Measurements from ENCODE around the gene COBL. TPM values are rescaled to one million over a fixed set of nuclear protein-coding genes. Genes with fewer than 3 reads are reported as not detected.

The COBL gene
- total RNA-seq, 1 experiment from 2014 or later, result 52.3 TPM

- Histone ChIP-seq H3K27ac (ENCODE audit: insufficient read length, low read depth, low read length) (no peak overlapping the region), H4K91ac (ENCODE audit: insufficient read length, low read depth, low read length) (no peak overlapping the region), H2AK5ac (ENCODE audit: insufficient read length, low read length) (no peak overlapping the region), H3K23ac (ENCODE audit: insufficient read length, low read depth, low read length) (no peak overlapping the region), H4K8ac (replicated peaks; ENCODE audit: insufficient read length, low read depth, low read length) (no peak overlapping the region), H3K9me3 (ENCODE audit: control insufficient read depth, low read depth, low read length) (no peaks in the 10 kb centered on the region), H3K27me3 (ENCODE audit: insufficient read depth, low read length) (no peaks in the 10 kb centered on the region), H3K23me2 (ENCODE audit: insufficient read length, low read depth, low read length, poor library complexity, severe bottlenecking) (no peaks in the 10 kb centered on the region), H3K14ac (ENCODE audit: insufficient read depth, low read length) (peak overlapping the region; percentile 74; the same call in 1 of the 2 replicates), H3K79me2 (ENCODE audit: insufficient read depth, low read length) (no peaks in the 10 kb centered on the region), H3K4me2 (ENCODE audit: insufficient read depth, insufficient read length, low read length) (no peak overlapping the region), H3K18ac (ENCODE audit: insufficient read length, low read depth, low read length) (no peak overlapping the region), H3K4ac (ENCODE audit: low read depth, low read length) (no peak overlapping the region), H2BK15ac (ENCODE audit: low read depth, low read length) (no peak overlapping the region), H3K79me1 (ENCODE audit: insufficient read depth, low read depth, low read length, poor library complexity, severe bottlenecking) (no peaks in the 10 kb centered on the region), H3K56ac (ENCODE audit: insufficient read length, low read depth, low read length) (no peak overlapping the region), H3K4me1 (ENCODE audit: insufficient read depth, low read length) (no peaks in the 10 kb centered on the region; the same call in 1 of the 2 replicates), H2BK12ac (ENCODE audit: insufficient read length, low read depth, low read length) (no peak overlapping the region), H2AFZ (ENCODE audit: low read length) (no peak overlapping the region), H3T11ph (ENCODE audit: low read length) (no peak overlapping the region), H2BK20ac (ENCODE audit: low read depth, low read length, poor library complexity, severe bottlenecking) (no peak overlapping the region), H4K5ac (ENCODE audit: insufficient read length, low read depth, low read length) (no peak overlapping the region), H2BK120ac (ENCODE audit: low read depth, low read length, poor library complexity, severe bottlenecking) (no peak overlapping the region), H2BK5ac (ENCODE audit: insufficient read length, low read length) (no peak overlapping the region), H3K9ac (ENCODE audit: extremely low read depth, insufficient read length, low read length) (no peak overlapping the region), H4K20me1 (ENCODE audit: control insufficient read depth, insufficient read depth, insufficient read length) (no peaks in the 10 kb centered on the region)
- H3K9me3 Mint-ChIP-seq, result peaks cover 10 to 17% of the 10 kb centered on the region in 2 experiments
- no peak for TF ChIP-seq CTCF (conservative IDR thresholded peaks at IDR 0.05)
- DNase-seq, result no peak
- no CpG with 5 or more reads among the region's 6 CpGs for WGBS (ENCODE audit: extremely low coverage, insufficient read length, low lambda C conversion rate)
- peaks cover 11 to 20% (median 17%) of the 10 kb centered on the region in 3 experiments for H3K36me3 Mint-ChIP-seq (ENCODE audit: insufficient read depth in 1 of 3, low read depth in 3 of 3)
- H3K4me3 Mint-ChIP-seq, result no peak overlapping the region
- H3K27ac Mint-ChIP-seq, result peak overlapping the region in 2 of 3 experiments; percentile 51 to 87; a peak in 4 of 7 replicates
- peaks cover 17% of the 10 kb centered on the region in 2 experiments for H3K4me1 Mint-ChIP-seq
- H3K27me3 Mint-ChIP-seq (ENCODE audit: low read depth), result no peaks in the 10 kb centered on the region
Observed at GRCh38 chr7:51142741-51143385, 173.7 kb downstream of the COBL start.

Data from H9 (cell line).